ENCODE measurements around the gene NAALADL1. TPM values are rescaled to one million over a fixed set of nuclear protein-coding genes. Genes with fewer than 3 reads are reported as not detected.
A peak's percentile ranks its signal among the peaks of the same experiment; 100 is the strongest.

The NAALADL1 gene
- total RNA-seq, 1 donor from 2014 or later, result 13.4 TPM

DNA sequence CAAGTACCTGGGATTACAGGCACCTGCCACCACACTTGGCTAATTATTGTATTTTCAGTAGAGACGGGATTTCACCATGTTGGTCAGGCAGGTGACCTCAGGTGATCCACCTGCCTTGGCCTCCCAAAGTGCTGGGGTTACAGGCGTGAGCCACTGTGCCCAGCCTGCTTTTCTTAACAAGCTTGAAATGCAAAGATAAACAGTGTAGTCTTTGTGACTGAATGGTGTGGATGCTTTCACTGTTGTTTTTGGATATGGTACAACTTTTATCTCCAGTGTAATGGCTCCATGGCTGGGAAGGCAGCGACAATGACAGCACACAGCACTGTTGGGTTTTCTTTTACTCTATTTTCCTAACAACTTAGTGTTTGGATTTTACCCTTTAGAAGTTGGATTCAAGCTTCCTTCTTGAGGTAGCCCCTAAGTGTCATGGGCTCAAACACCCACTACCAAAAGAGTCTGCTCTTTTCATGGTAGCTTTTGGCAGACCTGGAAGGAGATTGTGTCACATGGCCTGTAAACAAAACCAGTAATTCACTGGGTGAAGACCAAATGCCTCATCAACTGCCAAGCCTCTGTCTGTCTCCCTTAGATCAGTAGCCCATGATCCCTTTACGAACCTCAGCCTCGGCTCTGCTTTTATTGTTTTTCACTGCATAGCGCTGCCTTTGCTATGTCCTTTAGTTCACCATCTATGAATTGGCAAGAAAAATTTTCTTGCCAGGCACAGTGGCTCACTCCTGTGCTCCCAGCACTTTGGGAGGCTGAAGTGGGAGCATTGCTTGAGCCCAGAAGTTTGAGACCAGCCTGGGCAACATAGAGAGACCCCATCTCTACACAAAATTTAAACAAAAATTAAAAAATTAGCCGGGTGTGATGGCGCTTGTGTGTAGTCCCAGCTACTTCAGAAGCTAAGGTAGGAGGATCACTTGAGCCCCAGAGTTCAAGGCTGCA is 44.1 kb upstream of the NAALADL1 start:
- TF ChIP-seq, protein P1, sequence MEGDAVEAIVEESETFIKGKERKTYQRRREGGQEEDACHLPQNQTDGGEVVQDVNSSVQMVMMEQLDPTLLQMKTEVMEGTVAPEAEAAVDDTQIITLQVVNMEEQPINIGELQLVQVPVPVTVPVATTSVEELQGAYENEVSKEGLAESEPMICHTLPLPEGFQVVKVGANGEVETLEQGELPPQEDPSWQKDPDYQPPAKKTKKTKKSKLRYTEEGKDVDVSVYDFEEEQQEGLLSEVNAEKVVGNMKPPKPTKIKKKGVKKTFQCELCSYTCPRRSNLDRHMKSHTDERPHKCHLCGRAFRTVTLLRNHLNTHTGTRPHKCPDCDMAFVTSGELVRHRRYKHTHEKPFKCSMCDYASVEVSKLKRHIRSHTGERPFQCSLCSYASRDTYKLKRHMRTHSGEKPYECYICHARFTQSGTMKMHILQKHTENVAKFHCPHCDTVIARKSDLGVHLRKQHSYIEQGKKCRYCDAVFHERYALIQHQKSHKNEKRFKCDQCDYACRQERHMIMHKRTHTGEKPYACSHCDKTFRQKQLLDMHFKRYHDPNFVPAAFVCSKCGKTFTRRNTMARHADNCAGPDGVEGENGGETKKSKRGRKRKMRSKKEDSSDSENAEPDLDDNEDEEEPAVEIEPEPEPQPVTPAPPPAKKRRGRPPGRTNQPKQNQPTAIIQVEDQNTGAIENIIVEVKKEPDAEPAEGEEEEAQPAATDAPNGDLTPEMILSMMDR (IDR thresholded peaks at IDR 0.05), result no peak
- Mint-ChIP-seq H3K27ac (no peak overlapping the region), H3K4me1 (peaks cover 2% of the 10 kb centered on the region), H3K27me3 (no peaks in the 10 kb centered on the region), H3K36me3 (ENCODE audit: low read depth) (peaks cover 58% of the 10 kb centered on the region), H3K4me3 (no peak overlapping the region), H3K9me3 (no peaks in the 10 kb centered on the region)
- ATAC-seq (ENCODE audit: low read depth) (no peak), DNase-seq (no peak)
- CTCF ChIA-PET, result interaction anchor here (1.6 kb wide), 1 partner anchor 8 kb away, joined by 5 read pairs; no protein-coding TSS in a partner anchor
- POLR2A ChIA-PET, result interaction anchor here (0.6 to 2.6 kb wide), 4 partner anchors 9 to 79 kb away, joined by 3 to 8 read pairs (median 6); partner anchors contain the start of gene TM7SF2
- intact Hi-C loops (cut with micrococcal nuclease), result no loop called here

DNA sequence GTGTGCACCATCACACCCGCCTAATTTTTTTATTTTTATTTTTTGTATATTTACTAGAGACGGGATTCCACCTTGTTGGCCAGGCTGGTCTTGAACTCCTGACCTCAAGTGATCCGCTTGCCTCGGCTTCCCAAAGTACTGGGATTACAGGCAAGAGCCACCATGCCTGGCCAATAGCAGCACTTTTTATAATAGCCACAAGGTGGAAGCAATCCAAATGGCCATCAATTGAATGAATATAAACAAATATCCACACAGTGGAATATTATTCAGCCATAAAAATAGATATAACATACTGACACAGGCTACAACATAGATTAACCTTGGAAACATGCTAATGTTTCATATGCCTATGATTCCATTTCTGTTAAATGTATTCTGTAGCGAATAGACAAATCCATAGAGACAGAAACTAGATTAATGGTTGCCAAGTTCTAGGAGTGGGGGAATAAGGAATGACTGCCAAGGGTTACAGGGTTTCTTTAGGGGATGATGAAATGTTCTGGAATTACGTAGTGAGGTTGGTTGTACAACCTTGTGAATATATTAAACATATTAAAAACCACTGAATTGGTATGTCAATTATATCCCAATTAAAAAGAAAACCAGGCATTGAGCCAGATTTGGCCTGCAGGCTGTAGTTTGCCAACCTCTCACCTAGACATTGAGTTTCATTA is 42.5 kb upstream of the NAALADL1 start:
- DNase-seq (no peak), ATAC-seq (ENCODE audit: low read depth) (no peak)
- H3K4me3 Mint-ChIP-seq, result no peak overlapping the region
- H3K4me1 Mint-ChIP-seq, result peaks cover 13% of the 10 kb centered on the region
- H3K9me3 Mint-ChIP-seq, result no peaks in the 10 kb centered on the region
- CTCF ChIA-PET, result interaction anchor here (1.0 to 1.7 kb wide), 3 partner anchors 10 to 21 kb away, joined by 3 to 5 read pairs (median 3); partner anchors contain the start of genes FAU and MRPL49
- no peak overlapping the region for H3K27ac Mint-ChIP-seq
- no peaks in the 10 kb centered on the region for H3K27me3 Mint-ChIP-seq
- POLR2A ChIA-PET, result interaction anchor here (0.6 to 2.6 kb wide), 5 partner anchors 10 to 706 kb away, joined by 3 to 8 read pairs (median 4); partner anchors contain the start of gene TM7SF2
- intact Hi-C loops (cut with micrococcal nuclease), result no loop called here
- peaks cover 45% of the 10 kb centered on the region for H3K36me3 Mint-ChIP-seq (ENCODE audit: low read depth)
- TF ChIP-seq, protein P1 (IDR thresholded peaks at IDR 0.05), result no peak

DNA sequence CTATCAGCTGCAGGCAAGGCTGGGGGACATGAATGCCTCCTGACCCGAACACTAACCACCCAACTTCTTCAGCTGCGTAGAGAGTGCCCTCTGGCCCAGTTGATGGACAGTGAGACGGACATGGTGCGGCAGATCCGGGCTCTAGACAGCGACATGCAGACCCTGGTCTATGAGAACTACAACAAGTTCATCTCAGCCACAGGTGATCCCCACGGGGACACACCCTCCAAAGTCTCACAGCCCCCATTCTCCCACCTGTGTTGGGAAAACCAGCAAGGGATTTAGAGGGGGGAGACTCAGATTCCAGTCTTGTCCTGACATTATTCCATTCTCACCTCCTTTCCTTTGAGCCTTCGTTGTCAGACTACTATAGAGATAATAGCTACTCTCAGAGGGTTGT is 38.6 kb upstream of the NAALADL1 start:
- ATAC-seq (ENCODE audit: low read depth) (no peak), DNase-seq (no peak)
- TF ChIP-seq, protein P1 (IDR thresholded peaks at IDR 0.05), result no peak
- intact Hi-C loops (cut with micrococcal nuclease), result loop anchor here (1.0 to 2.0 kb wide), 8 partner anchors 13 to 180 kb away; partner anchors contain the start of genes ARL2, ATG2A, CDCA5 and SAC3D1
- Mint-ChIP-seq H3K36me3 (ENCODE audit: low read depth) (peaks cover 18% of the 10 kb centered on the region), H3K4me1 (peaks cover 18% of the 10 kb centered on the region), H3K9me3 (no peaks in the 10 kb centered on the region), H3K27me3 (no peaks in the 10 kb centered on the region), H3K27ac (peak overlapping the region; percentile 88), H3K4me3 (peak overlapping the region; percentile 91)
- POLR2A ChIA-PET, result interaction anchor here (0.6 to 3.2 kb wide), 19 partner anchors 13 to 320 kb away, joined by 3 to 21 read pairs (median 6); partner anchors contain the start of genes ARL2, CAPN1, CDCA5 and FAU
- CTCF ChIA-PET, result interaction anchor here (1.7 kb wide), 1 partner anchor 13 kb away, joined by 9 read pairs; no protein-coding TSS in a partner anchor

DNA sequence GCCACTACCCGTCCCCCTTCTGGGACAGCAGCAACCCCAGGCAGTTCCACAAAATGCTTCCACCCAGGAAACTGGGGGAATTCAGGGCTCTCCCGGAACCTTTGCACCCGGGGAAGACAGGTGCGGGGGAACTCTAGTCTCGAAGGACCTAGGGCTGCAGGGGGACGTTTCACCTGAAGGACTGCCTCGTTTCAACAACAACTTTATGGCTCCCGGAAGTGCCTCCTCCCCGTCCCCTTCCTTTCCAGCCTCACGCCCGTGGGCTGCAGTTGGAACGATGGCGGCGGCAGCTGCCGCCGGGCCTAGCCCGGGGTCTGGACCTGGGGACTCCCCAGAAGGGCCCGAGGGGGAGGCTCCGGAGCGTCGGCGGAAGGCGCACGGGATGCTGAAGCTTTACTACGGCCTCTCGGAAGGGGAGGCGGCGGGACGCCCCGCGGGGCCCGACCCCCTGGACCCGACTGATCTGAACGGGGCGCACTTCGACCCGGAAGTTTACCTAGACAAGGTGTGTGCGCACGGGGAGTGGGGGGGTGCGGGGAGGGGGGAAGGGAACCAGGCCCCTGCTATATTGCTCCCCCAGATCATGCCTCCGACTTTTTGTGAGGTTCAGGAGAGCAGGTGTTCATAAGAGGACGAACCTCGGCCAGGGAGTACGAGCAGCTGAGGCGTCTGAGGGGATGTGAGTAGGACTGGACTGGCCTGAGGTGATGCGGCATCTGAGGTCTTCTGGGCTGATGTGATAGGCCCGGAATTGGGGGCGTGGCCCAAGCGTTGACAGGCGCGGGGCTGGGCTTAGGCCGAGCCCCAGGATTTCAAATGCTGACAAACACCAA is 37.8 kb upstream of the NAALADL1 start, which contains the start of gene VPS51:
VPS51 (plus strand) TSS at position 241 of the 833 bp plus-strand sequence; CDS start at position 278, 37 bp downstream.
- peak within 1 kb of the TSS; percentile 88 for H3K27ac Mint-ChIP-seq
- H3K36me3 Mint-ChIP-seq (ENCODE audit: low read depth), result peaks cover 15% of the 10 kb centered on the region
- no peaks in the 10 kb centered on the region for H3K9me3 Mint-ChIP-seq
- ChIA-PET POLR2A (interaction anchor here (0.6 to 3.2 kb wide), 23 partner anchors 13 to 977 kb away, joined by 3 to 21 read pairs (median 6); partner anchors contain the start of genes ARL2, CAPN1, CDCA5 and FAU), CTCF (no interaction called here)
- peaks cover 18% of the 10 kb centered on the region for H3K4me1 Mint-ChIP-seq
- DNase-seq (peak; percentile 74), ATAC-seq (ENCODE audit: low read depth) (peak; percentile 92)
- no peaks in the 10 kb centered on the region for H3K27me3 Mint-ChIP-seq
- TF ChIP-seq, protein P1 (IDR thresholded peaks at IDR 0.05), result no peak
- peak within 1 kb of the TSS; percentile 91 for H3K4me3 Mint-ChIP-seq
- intact Hi-C loops (cut with micrococcal nuclease), result loop anchor here (1.0 to 2.0 kb wide), 8 partner anchors 12 to 179 kb away; partner anchors contain the start of genes ARL2, ATG2A, CDCA5 and SAC3D1

All from activated B cell treated with CpG ODN at 0.5 μM for 24 hours (primary cell).